DND-41 (cell line): ENCODE measurements around the gene KATNIP.

Experiments used
- EZH2 ChIP-seq: IDR thresholded peaks from 3 replicates; pipeline ENCODE4 v1.6.1; 2012; ENCODE audit warnings: borderline replicate concordance, low read depth, mild to moderate bottlenecking, moderate library complexity, low read length, inconsistent platforms; ENCODE audit not compliant: severe bottlenecking
- TF ChIP-seq, protein P1 (sequence below): IDR thresholded peaks from 2 replicates; pipeline ENCODE4 v1.5.1; 2012; ENCODE audit warnings: borderline replicate concordance, low read length, moderate library complexity, mild to moderate bottlenecking; ENCODE audit not compliant: poor library complexity, severe bottlenecking; ENCODE audit errors: extremely low read depth

- TF ChIP-seq, protein P1, sequence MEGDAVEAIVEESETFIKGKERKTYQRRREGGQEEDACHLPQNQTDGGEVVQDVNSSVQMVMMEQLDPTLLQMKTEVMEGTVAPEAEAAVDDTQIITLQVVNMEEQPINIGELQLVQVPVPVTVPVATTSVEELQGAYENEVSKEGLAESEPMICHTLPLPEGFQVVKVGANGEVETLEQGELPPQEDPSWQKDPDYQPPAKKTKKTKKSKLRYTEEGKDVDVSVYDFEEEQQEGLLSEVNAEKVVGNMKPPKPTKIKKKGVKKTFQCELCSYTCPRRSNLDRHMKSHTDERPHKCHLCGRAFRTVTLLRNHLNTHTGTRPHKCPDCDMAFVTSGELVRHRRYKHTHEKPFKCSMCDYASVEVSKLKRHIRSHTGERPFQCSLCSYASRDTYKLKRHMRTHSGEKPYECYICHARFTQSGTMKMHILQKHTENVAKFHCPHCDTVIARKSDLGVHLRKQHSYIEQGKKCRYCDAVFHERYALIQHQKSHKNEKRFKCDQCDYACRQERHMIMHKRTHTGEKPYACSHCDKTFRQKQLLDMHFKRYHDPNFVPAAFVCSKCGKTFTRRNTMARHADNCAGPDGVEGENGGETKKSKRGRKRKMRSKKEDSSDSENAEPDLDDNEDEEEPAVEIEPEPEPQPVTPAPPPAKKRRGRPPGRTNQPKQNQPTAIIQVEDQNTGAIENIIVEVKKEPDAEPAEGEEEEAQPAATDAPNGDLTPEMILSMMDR = no peak
- no peak for TF ChIP-seq EZH2
Observed at GRCh38 chr16:27520982-27521673, 28.8 kb upstream of the KATNIP start.
